ENCODE data around the gene DNAJB13. TPM values are rescaled to one million over a fixed set of nuclear protein-coding genes. Genes with fewer than 3 reads are reported as not detected.

Gene DNAJB13
- total RNA-seq, 1 donor from 2014 or later, result 0.60 TPM

DNA sequence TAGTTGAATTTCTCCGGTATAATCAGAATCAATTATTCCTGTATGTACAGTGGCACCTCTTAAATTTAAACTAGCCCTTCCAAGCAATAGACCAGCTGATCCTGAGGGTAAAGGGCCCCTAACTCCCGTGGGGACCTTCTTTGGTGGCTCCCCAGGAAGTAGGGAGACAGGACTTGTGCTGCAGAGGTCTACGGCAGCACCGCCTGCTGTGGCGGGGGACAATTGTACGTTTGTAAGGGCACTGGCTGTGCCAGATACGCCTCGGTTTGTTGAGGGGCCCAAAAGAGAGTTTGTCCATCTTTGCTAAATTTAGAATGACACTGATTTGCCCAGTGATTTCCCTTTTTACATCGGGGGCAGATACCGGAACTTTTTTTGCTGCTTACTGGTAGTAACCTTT lies 5.9 kb upstream of the DNAJB13 start:
- no peak overlapping the region for H3K4me3 Mint-ChIP-seq
- H3K27ac Mint-ChIP-seq, result no peak overlapping the region
- no peak for DNase-seq (ENCODE audit: low spot score in 2 of 2, unreplicated experiment in 2 of 2)
- H3K36me3 Mint-ChIP-seq, result peaks cover 34% of the 10 kb centered on the region
- no peak for TF ChIP-seq CTCF (IDR thresholded peaks at IDR 0.05; ENCODE audit: unreplicated experiment)
- no peaks in the 10 kb centered on the region for H3K4me1 Mint-ChIP-seq
- peaks cover 40% of the 10 kb centered on the region for H3K9me3 Mint-ChIP-seq
- no peaks in the 10 kb centered on the region for H3K27me3 Mint-ChIP-seq (ENCODE audit: low read depth)

- no peak overlapping the region for H3K4me3 Mint-ChIP-seq
- peaks cover 35% of the 10 kb centered on the region for H3K9me3 Mint-ChIP-seq
- H3K36me3 Mint-ChIP-seq, result peaks cover 30% of the 10 kb centered on the region
- DNase-seq (ENCODE audit: low spot score in 2 of 2, unreplicated experiment in 2 of 2), result no peak
- no peak overlapping the region for H3K27ac Mint-ChIP-seq
- TF ChIP-seq CTCF (IDR thresholded peaks at IDR 0.05; ENCODE audit: unreplicated experiment), result no peak
- no peaks in the 10 kb centered on the region for H3K27me3 Mint-ChIP-seq (ENCODE audit: low read depth)
- H3K4me1 Mint-ChIP-seq, result no peaks in the 10 kb centered on the region
These were observed 5.4 kb upstream of the DNAJB13 start for GRCh38 chr11:73945396-73945795.

DNA sequence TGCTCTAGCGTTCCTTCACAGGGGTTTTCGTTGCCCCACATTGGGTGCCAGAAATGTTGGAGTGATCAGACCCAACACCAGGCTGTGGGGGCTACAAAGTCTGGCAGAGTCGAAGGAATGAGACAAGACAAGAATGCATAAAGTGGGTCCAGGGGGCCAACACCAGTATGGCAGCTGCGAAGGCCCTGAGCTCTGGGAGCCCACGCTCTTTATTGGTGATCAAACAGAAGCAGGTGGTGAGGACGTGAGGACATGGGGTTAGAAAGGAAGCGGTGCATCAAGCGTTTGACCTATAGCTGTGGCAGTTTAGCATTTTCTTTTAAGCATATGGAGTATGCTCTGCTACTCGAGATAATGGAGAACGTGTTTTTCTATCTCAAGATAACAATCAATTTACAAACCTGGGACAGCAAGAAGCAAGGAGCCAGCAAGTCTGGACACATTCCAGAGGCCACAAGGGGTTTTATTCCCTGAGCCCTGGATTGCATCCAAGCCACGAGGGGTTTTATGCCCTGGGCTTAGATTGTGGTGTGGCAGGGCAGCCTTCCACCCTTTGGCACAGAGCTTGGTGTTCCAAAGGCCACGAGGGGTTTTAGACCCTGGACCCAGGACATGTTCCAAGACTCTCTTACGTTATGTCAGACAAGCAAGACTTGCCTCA lies 3.9 kb upstream of the DNAJB13 start:
- no peak for TF ChIP-seq CTCF (IDR thresholded peaks at IDR 0.05; ENCODE audit: unreplicated experiment)
- no peak for DNase-seq (ENCODE audit: low spot score in 2 of 2, unreplicated experiment in 2 of 2)
- peaks cover 23% of the 10 kb centered on the region for H3K9me3 Mint-ChIP-seq
- H3K4me3 Mint-ChIP-seq, result no peak overlapping the region
- no peaks in the 10 kb centered on the region for H3K27me3 Mint-ChIP-seq (ENCODE audit: low read depth)
- peaks cover 17% of the 10 kb centered on the region for H3K36me3 Mint-ChIP-seq
- H3K27ac Mint-ChIP-seq, result no peak overlapping the region
- no peaks in the 10 kb centered on the region for H3K4me1 Mint-ChIP-seq

- Mint-ChIP-seq H3K27me3 (ENCODE audit: low read depth) (no peaks in the 10 kb centered on the region), H3K36me3 (peaks cover 13% of the 10 kb centered on the region), H3K4me1 (no peaks in the 10 kb centered on the region), H3K4me3 (no peak overlapping the region), H3K27ac (no peak overlapping the region), H3K9me3 (peaks cover 17% of the 10 kb centered on the region)
- TF ChIP-seq CTCF (IDR thresholded peaks at IDR 0.05; ENCODE audit: unreplicated experiment), result no peak
- no peak for DNase-seq (ENCODE audit: low spot score in 2 of 2, unreplicated experiment in 2 of 2)
These were observed 1.6 kb upstream of the DNAJB13 start for GRCh38 chr11:73949246-73949645.

DNA sequence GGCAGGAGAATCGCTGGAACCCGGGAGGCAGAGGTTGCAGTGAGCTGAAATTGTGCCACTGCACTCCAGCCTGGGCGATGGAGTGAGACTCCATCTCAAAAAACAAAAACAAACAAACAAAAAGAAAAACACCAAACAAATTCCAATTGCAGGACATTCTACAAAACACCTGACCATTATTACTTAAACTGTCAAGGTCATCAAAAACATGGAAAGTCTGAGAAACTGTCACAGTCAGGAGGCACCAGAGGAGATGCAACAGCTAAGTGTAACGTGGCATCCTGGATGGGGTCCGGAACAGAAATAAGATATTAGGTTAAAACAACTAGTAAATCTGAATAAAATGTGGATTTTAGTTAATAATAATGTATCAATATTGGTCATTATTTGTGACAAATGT lies 914 bp upstream of the DNAJB13 start:
- peaks cover 14% of the 10 kb centered on the region for H3K9me3 Mint-ChIP-seq
- H3K36me3 Mint-ChIP-seq, result peaks cover 12% of the 10 kb centered on the region
- H3K27me3 Mint-ChIP-seq (ENCODE audit: low read depth), result no peaks in the 10 kb centered on the region
- no peaks in the 10 kb centered on the region for H3K4me1 Mint-ChIP-seq
- H3K27ac Mint-ChIP-seq, result no peak overlapping the region
- no peak for TF ChIP-seq CTCF (IDR thresholded peaks at IDR 0.05; ENCODE audit: unreplicated experiment)
- no peak overlapping the region for H3K4me3 Mint-ChIP-seq
- no peak for DNase-seq (ENCODE audit: low spot score in 2 of 2, unreplicated experiment in 2 of 2)

DNA sequence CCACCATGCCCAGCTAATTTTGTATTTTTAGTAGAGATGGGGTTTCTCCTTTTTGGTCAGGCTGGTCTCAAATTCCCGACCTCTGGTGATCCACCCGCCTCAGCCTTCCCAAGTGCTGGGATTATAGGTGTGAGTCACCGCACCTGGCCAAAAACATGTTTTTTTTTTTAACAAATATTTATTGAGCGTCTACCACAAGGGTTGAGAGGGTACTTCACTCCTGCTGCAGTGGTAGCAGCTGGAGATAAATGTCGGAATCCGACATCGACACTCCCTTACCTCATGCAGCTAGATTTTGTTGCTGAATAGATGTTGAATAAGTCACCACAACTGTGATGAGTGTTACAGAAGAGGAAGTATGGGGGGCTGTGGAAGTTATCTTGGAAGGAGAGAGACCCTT lies 971 bp downstream of the DNAJB13 start:
- Mint-ChIP-seq H3K36me3 (peaks cover 7% of the 10 kb centered on the region), H3K27ac (no peak overlapping the region), H3K9me3 (peaks cover 8% of the 10 kb centered on the region), H3K4me1 (peaks cover 4% of the 10 kb centered on the region), H3K27me3 (ENCODE audit: low read depth) (no peaks in the 10 kb centered on the region), H3K4me3 (no peak overlapping the region)
- no peak for DNase-seq (ENCODE audit: low spot score in 2 of 2, unreplicated experiment in 2 of 2)
- no peak for TF ChIP-seq CTCF (IDR thresholded peaks at IDR 0.05; ENCODE audit: unreplicated experiment)

Measured in mesothelial cell of epicardium (in vitro differentiated cells).